Neural cell (in vitro differentiated cells): ENCODE results near the gene GARIN5A. TPM values are rescaled to one million over a fixed set of nuclear protein-coding genes. Genes with fewer than 3 reads are reported as not detected.

Source experiments
- H2AFZ ChIP-seq: fragments of 200-600, 300-800 bp; sonication (generic), shearing (Covaris generic); 2 replicates; pipeline ENCODE4 v1.6.0; 2014; ENCODE audit warnings: low read depth, mild to moderate bottlenecking, antibody characterized with exemption, low read length, moderate library complexity
- H3F3A ChIP-seq: fragments of 200-600 bp; shearing (Covaris generic); 2 replicates; pipeline ENCODE4 v1.6.1; 2016; ENCODE audit warnings: mild to moderate bottlenecking, moderate library complexity, mixed read lengths, antibody characterized with exemption, low read length; ENCODE audit not compliant: insufficient read depth, poor library complexity, severe bottlenecking
- H3K27ac ChIP-seq: fragments of 200-600, 300-800 bp; sonication (generic), shearing (Covaris generic); 2 replicates; pipeline ENCODE4 v1.5.1; 2014; ENCODE audit warnings: mild to moderate bottlenecking, low read length, moderate library complexity
- H3K27me3 ChIP-seq: fragments of 300-800, 200-600 bp; sonication (generic), shearing (Covaris generic); 2 replicates; pipeline ENCODE4 v1.6.0; 2014; ENCODE audit warnings: mild to moderate bottlenecking, low read depth, low read length, moderate library complexity; ENCODE audit not compliant: insufficient read depth
- H3K36me3 ChIP-seq: fragments of 300-800, 200-600 bp; sonication (generic), shearing (Covaris generic); 2 replicates; pipeline ENCODE4 v1.5.1; 2014; ENCODE audit warnings: mild to moderate bottlenecking, antibody characterized with exemption, low read length, moderate library complexity; ENCODE audit not compliant: insufficient read depth
- H3K4me2 ChIP-seq: fragments of 300-800, 200-600 bp; sonication (generic), shearing (Covaris generic); 2 replicates; pipeline ENCODE4 v1.6.0; 2014; ENCODE audit warnings: mild to moderate bottlenecking, low read length
- H3K4me3 ChIP-seq: fragments of 300-800, 200-600 bp; sonication (generic), shearing (Covaris generic); 2 replicates; pipeline ENCODE4 v1.5.1; 2014; ENCODE audit warnings: mild to moderate bottlenecking, low read length, moderate library complexity
- H3K79me2 ChIP-seq: fragments of 200-600 bp; shearing (Covaris generic); replicated peaks from 2 replicates; pipeline ENCODE4 v1.6.0; 2014; ENCODE audit warnings: mild to moderate bottlenecking, low read length, moderate library complexity; ENCODE audit not compliant: insufficient read depth
- H3K9ac ChIP-seq: fragments of 300-800, 200-600 bp; sonication (generic), shearing (Covaris generic); 2 replicates; pipeline ENCODE4 v1.6.1; 2016; ENCODE audit warnings: mild to moderate bottlenecking, low read length, mixed read lengths
- H3K9me2 ChIP-seq: fragments of 200-600 bp; shearing (Covaris generic); 2 replicates; pipeline ENCODE4 v1.6.1; 2016; ENCODE audit warnings: mild to moderate bottlenecking, low read length, mixed read lengths; ENCODE audit not compliant: insufficient read depth
- H3K9me3 ChIP-seq: fragments of 200-600, 300-800 bp; sonication (generic), shearing (Covaris generic); 2 replicates; pipeline ENCODE4 v1.6.1; 2016; ENCODE audit warnings: mild to moderate bottlenecking, mixed run types, low read length, moderate library complexity, mixed read lengths
- H4K20me1 ChIP-seq: fragments of 200-600 bp; shearing (Covaris generic); 2 replicates; pipeline ENCODE4 v1.6.1; 2016; ENCODE audit warnings: mild to moderate bottlenecking, mixed run types; ENCODE audit not compliant: insufficient read depth
- EP300 ChIP-seq: fragments of 450-650 bp; conservative IDR thresholded peaks from 2 replicates; pipeline ENCODE4 v1.6.1; 2014; ENCODE audit warnings: antibody characterized with exemption, mild to moderate bottlenecking, moderate library complexity; ENCODE audit not compliant: poor library complexity, severe bottlenecking
- EZH2 ChIP-seq: fragments of 200-600, 300-800 bp; shearing (Covaris generic), sonication (generic); IDR thresholded peaks from 2 replicates; pipeline ENCODE4 v1.6.1; 2014; ENCODE audit warnings: antibody characterized with exemption, low read length, borderline replicate concordance, mild to moderate bottlenecking; ENCODE audit not compliant: insufficient read depth, poor library complexity, severe bottlenecking
- MXI1 ChIP-seq: fragments of 450-650 bp; conservative IDR thresholded peaks from 2 replicates; pipeline ENCODE4 v1.6.1; 2014; ENCODE audit warnings: antibody characterized with exemption, mild to moderate bottlenecking; ENCODE audit not compliant: poor library complexity, severe bottlenecking
- POLR2AphosphoS5 ChIP-seq: IDR thresholded peaks from 2 replicates; pipeline ENCODE4 v1.6.1; 2012
- RAD21 ChIP-seq: fragments of 450-650 bp; conservative IDR thresholded peaks from 2 replicates; pipeline ENCODE4 v1.6.1; 2014; ENCODE audit warnings: antibody characterized with exemption, mild to moderate bottlenecking, moderate library complexity
- REST ChIP-seq: IDR thresholded peaks from 2 replicates; pipeline ENCODE4 v1.6.1; 2012; ENCODE audit warnings: borderline replicate concordance
- SMC3 ChIP-seq: fragments of 450-650 bp; conservative IDR thresholded peaks from 2 replicates; pipeline ENCODE4 v1.6.1; 2014; ENCODE audit warnings: antibody characterized with exemption, mild to moderate bottlenecking, moderate library complexity; ENCODE audit not compliant: poor library complexity
- TAF1 ChIP-seq: IDR thresholded peaks from 2 replicates; pipeline ENCODE4 v1.6.1; 2012; ENCODE audit warnings: low read depth
- polyA plus RNA-seq: library from polyadenylated mRNA; depleted of rRNA; stranded (reverse); fragments of >200 nt; gene quantifications from 2 replicates; pipeline ENCODE4 v1.2.3, GENCODE V29; 2014
- TF ChIP-seq, protein P1 (sequence below): fragments of 450-650 bp; IDR thresholded peaks from 2 replicates; pipeline ENCODE4 v1.5.1; 2014; ENCODE audit warnings: antibody characterized with exemption, mild to moderate bottlenecking, moderate library complexity; ENCODE audit not compliant: poor library complexity, severe bottlenecking

GARIN5A gene
- polyA plus RNA-seq, 1 donor from 2014 or later, result 3.3 TPM

- Histone ChIP-seq H3F3A (no peaks in the 10 kb centered on the region), H3K27me3 (no peaks in the 10 kb centered on the region), H2AFZ (no peak overlapping the region), H3K4me2 (no peak overlapping the region), H3K4me3 (no peak overlapping the region), H3K9me2 (no peaks in the 10 kb centered on the region), H3K9ac (no peak overlapping the region), H3K27ac (no peak overlapping the region), H3K79me2 (no peaks in the 10 kb centered on the region), H3K9me3 (no peaks in the 10 kb centered on the region), H3K36me3 (no peaks in the 10 kb centered on the region), H4K20me1 (no peaks in the 10 kb centered on the region)
- TF ChIP-seq MXI1 (no peak), EP300 (no peak), RAD21 (no peak), EZH2 (no peak), POLR2AphosphoS5 (no peak), SMC3 (no peak), REST (no peak), TAF1 (no peak)
- TF ChIP-seq, protein P1, sequence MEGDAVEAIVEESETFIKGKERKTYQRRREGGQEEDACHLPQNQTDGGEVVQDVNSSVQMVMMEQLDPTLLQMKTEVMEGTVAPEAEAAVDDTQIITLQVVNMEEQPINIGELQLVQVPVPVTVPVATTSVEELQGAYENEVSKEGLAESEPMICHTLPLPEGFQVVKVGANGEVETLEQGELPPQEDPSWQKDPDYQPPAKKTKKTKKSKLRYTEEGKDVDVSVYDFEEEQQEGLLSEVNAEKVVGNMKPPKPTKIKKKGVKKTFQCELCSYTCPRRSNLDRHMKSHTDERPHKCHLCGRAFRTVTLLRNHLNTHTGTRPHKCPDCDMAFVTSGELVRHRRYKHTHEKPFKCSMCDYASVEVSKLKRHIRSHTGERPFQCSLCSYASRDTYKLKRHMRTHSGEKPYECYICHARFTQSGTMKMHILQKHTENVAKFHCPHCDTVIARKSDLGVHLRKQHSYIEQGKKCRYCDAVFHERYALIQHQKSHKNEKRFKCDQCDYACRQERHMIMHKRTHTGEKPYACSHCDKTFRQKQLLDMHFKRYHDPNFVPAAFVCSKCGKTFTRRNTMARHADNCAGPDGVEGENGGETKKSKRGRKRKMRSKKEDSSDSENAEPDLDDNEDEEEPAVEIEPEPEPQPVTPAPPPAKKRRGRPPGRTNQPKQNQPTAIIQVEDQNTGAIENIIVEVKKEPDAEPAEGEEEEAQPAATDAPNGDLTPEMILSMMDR, result no peak
Observed at GRCh38 chr19:50467566-50467965, 9.1 kb downstream of the GARIN5A start.

- no peak overlapping the region for H3K4me3 ChIP-seq
- no peak overlapping the region for H3K4me2 ChIP-seq
- no peak overlapping the region for H2AFZ ChIP-seq
- no peak overlapping the region for H3K9ac ChIP-seq
- no peaks in the 10 kb centered on the region for H3K36me3 ChIP-seq
- no peaks in the 10 kb centered on the region for H3F3A ChIP-seq
- no peak overlapping the region for H3K27ac ChIP-seq
- H3K27me3 ChIP-seq, result no peaks in the 10 kb centered on the region
- H3K9me3 ChIP-seq, result no peaks in the 10 kb centered on the region
- H4K20me1 ChIP-seq, result no peaks in the 10 kb centered on the region
- TF ChIP-seq TAF1 (no peak), EZH2 (no peak), MXI1 (no peak), REST (no peak), POLR2AphosphoS5 (no peak), SMC3 (no peak), RAD21 (no peak), EP300 (no peak)
- TF ChIP-seq, protein P1, result no peak
- no peaks in the 10 kb centered on the region for H3K79me2 ChIP-seq
- H3K9me2 ChIP-seq, result no peaks in the 10 kb centered on the region
Observed at GRCh38 chr19:50466706-50467039, 10.0 kb downstream of the GARIN5A start.
